OCI-M2 (cell line): Measurements from ENCODE around the gene CCND1.

ENCODE experiments used
- DNase-seq: peaks from one replicate; lab custom pipeline; 2025; ENCODE audit not compliant: unreplicated experiment; lab: John Stamatoyannopoulos, UW

CCND1 gene

DNA sequence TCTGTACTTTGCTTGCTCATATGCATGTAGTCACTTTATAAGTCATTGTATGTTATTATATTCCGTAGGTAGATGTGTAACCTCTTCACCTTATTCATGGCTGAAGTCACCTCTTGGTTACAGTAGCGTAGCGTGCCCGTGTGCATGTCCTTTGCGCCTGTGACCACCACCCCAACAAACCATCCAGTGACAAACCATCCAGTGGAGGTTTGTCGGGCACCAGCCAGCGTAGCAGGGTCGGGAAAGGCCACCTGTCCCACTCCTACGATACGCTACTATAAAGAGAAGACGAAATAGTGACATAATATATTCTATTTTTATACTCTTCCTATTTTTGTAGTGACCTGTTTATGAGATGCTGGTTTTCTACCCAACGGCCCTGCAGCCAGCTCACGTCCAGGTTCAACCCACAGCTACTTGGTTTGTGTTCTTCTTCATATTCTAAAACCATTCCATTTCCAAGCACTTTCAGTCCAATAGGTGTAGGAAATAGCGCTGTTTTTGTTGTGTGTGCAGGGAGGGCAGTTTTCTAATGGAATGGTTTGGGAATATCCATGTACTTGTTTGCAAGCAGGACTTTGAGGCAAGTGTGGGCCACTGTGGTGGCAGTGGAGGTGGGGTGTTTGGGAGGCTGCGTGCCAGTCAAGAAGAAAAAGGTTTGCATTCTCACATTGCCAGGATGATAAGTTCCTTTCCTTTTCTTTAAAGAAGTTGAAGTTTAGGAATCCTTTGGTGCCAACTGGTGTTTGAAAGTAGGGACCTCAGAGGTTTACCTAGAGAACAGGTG, 11.1 kb downstream of the CCND1 start:
- no peak for DNase-seq

DNA sequence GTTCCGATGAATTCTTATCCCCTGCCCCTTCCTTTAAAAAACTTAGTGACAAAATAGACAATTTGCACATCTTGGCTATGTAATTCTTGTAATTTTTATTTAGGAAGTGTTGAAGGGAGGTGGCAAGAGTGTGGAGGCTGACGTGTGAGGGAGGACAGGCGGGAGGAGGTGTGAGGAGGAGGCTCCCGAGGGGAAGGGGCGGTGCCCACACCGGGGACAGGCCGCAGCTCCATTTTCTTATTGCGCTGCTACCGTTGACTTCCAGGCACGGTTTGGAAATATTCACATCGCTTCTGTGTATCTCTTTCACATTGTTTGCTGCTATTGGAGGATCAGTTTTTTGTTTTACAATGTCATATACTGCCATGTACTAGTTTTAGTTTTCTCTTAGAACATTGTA, 12.0 kb downstream of the CCND1 start:
- no peak for DNase-seq

DNA sequence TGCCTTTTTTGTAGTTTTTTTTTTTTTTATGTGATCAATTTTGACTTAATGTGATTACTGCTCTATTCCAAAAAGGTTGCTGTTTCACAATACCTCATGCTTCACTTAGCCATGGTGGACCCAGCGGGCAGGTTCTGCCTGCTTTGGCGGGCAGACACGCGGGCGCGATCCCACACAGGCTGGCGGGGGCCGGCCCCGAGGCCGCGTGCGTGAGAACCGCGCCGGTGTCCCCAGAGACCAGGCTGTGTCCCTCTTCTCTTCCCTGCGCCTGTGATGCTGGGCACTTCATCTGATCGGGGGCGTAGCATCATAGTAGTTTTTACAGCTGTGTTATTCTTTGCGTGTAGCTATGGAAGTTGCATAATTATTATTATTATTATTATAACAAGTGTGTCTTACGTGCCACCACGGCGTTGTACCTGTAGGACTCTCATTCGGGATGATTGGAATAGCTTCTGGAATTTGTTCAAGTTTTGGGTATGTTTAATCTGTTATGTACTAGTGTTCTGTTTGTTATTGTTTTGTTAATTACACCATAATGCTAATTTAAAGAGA, 12.5 kb downstream of the CCND1 start:
- no peak for DNase-seq

DNA sequence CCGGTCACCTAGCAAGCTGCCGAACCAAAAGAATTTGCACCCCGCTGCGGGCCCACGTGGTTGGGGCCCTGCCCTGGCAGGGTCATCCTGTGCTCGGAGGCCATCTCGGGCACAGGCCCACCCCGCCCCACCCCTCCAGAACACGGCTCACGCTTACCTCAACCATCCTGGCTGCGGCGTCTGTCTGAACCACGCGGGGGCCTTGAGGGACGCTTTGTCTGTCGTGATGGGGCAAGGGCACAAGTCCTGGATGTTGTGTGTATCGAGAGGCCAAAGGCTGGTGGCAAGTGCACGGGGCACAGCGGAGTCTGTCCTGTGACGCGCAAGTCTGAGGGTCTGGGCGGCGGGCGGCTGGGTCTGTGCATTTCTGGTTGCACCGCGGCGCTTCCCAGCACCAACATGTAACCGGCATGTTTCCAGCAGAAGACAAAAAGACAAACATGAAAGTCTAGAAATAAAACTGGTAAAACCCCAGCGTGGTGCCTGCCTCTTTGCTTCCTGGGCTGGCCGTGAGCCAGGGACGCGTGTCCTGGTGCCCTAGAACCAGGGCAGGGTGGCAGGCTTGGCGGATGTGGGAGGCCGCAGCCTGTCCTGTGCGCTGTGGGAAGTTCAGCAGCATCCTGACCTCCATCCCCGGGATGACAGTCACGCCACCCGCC, 13.2 kb downstream of the CCND1 start:
- no peak for DNase-seq

DNA sequence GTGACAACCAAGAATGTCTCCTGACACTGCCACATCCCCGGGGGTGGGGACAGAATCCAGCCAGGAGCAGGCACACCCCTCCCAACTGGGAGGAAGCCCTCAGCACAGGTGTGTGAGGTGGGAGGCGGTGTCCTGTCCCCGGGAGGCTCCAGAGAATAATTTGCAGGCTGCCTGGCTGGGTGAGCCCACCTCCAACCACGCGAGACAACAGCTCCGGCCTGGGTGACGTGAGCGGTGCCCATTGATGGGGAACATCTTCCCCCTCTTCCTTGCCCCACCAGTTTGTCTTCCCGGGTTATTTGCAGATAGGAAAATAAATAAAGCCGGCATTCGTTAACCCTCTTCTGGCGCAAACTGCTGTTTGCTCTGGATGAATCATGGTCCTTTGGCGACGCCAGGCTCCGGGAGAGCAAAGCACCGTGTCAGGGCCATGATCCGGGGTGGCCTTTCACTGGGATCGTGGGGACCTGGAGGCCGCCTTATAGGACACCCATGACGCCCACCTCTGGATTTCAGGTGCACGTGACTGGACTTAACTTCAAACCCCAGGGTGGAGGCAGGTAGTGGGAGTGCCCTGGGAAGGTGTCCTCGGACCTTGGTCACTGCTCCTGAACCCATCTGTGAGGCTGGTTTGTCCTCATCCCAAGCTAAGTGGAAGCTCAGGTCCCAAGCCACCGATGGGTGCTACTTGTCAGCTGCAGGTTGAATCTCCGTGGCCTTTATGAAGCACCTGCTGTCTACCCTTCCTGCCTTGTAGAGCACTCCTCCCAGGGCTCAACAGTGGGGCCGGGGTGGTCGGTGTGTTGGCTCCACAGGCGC, 13.9 kb downstream of the CCND1 start:
- no peak for DNase-seq

DNA sequence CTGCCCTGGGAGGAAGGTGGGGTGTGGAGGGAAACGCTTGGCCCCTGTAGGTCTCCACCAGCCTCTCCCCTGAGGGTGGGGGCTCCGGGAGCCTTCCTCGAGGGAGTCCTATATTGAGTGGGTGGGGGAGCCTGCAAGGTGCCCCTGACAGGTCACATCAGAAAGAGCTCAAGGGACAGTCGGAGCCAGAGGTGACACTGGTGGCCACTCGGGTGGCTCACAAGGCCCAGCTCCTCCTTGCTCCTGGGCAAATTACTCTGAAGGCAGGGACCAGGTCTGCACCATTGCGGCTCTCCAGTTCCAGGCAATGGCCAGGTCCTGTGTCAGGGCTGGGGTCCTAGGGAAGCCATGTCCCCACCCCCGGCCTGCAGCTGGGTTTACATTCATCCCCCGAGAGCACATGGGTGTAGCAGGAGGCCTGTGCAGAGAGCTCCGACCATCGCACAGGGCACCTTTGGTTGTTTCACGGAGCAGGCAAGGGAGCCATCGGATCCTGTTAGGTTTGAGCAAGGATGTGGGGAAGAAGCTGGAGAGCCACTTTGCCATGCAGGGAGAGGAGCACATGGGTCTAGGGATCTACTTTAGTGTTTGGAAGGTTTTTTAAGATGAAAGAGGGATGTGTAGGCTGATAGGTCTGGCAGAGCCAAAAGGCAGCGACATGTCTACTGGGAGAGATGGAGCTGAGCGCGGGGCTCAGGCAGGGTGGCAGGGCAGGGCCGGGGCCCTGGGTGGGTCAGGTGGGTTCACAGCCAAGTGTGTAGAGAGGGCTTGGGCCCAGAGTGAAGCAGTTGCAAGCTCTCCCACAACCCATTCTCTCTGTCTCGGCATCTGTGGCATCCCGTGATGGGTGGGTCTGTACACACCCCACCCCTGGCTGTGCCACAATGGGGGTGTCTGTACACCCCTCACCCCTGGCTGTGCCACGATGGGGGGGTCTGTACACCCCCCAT, 14.8 kb downstream of the CCND1 start:
- DNase-seq: no peak

DNA sequence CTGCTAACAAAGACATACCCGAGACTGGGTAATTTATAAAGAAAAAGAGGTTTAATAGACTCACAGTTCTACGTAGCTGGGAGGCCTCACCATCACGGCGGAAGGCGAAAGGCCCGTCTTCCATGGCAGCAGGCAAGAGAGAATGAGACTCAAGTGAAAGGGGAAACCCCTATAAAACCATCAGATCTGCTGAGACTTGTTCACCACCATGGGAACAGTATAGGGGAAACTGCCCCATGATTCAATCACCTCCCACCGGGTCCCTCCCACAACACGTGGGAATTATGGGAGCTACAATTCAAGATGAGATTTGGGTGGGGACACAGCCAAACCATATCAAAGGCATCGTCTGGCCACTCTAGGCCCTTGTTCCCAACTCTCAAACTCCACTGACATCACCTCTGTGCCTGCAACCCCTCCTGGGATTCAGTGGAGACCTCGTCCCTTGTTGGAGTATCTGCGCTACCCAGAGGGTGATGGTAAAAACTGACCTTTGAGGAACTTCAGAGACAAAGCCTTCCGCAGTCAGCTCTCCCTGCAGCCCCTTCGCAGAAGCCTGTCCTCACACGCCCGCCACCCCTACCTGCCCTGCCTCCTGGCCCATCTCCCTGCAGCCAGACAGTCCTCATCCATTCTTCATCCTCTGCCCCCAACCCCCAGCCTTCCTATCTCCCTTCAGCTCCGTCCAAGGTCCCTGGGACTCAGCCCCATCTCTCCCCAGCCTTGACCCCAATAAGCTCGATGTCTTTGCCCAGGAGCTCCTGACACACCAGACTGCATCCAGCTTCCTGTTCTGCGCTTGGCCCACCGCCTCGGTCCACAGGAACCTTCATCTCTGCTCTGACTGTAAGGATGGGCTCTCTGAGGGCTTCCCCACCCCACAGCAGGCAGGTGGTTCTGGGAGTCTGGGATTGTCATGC, 15.8 kb downstream of the CCND1 start:
- DNase-seq: no peak

DNA sequence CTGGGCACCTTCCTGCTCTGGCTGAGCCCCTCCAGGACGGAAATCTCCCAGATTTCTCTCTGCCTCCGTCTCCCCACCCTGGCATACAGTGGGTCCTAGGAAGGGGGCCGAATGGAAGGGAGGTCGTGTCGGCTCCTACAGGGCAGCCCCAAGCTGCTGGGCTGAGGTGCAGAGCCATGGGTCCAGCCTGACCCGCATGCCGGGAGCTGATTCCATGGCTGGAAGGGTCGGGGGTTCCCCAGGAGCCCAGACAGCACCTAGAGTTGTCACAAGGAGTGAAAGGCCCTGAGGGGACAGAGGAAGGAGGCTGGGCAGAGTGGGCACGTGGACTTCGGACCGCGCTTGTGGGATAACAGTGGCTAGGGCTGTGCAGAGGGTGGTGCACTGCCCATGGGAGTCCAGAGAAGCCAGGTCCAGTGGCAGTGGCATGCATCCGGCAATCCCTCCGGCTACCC, 16.5 kb downstream of the CCND1 start:
- no peak for DNase-seq

DNA sequence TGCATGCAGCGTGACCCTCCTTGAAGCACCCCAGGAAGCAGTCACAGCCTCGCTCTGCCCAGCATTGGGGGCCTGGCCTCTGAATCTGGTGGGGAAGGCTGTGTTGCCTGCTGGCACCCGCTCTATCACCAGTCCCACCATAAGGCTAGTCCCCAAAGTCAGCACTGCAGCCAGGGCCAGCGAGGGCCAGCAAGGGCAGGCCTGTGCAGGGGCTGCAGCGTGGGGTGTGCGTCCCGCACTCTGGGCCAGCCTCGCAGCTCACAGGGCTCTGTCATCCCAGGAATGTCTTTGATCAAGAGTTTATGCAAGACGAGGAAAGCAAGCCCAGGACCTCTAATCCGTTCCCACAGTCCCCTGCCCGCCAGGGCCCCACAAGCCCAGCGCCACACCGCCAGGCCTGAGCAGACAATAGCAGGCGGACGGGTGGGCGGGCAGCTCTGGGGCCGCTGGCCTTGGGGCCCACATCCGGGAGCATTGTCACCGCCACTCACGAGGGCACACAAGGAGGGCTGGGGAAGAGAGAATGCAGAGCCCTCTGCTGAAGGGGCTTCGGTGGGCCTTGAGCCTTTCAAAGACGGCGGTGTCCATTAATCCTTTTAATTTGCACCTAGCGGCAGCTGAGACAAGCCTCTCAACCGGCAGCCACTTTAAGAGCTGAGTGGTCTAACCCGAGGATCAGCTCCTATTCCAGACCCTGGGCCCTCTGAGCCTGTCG, 17.1 kb downstream of the CCND1 start:
- no peak for DNase-seq

DNA sequence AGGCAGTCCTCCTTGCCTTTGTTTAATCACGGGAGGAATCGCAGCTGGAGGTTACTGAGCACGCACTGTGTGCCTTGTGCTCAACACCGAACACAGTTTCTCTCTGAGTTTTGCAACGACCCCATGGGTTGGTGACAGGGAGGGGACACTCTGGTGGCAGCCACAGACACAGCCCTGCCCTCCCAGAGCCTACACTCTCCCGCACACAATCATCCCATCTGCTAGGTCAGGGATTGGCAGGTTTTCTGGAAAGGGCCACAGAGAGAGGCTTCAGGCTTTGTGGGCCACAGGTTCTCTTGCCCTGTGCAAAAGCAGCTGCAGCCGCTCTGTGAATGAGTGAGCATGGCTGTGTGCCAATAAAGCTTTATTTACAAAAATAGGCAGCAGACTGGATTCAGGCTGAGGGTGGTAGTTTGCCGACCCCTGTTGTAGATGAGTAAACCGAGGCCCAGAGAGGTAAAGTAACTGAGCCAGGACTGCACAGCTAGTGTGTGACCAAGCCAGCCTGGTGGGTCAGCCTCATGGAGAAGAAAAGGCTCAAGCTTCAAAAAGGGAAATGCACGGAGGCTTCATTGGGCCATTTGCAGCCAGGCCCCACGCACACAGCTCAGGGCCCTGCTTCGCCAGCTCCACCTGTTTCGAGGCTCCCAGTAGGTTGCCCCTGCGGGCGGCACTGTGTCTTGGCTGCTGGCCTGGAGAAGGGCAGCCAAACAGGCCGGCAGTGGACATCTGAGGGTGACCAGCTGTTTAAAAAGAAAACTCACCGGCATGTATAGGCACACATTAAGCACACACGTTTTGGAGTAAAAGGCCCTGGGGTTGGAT, 17.9 kb downstream of the CCND1 start:
- no peak for DNase-seq

DNA sequence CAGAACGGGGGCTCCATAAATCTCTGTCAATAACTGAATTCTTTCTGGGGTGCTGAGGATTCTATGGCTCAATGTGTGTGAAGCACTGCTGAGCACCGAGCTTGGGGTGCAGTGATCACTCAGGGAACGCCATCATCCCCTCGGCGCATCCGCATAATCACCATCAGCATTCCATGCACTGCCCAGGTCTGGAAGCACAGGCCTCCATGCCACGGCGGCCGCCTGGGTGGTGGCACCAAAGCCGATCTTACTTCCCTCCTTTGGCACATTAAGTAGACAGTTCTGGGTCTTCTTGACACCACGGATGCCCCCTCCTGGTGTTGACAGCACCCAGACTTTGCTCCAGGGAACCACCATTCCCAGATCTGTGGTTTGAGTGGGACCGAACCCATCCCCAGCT, 18.6 kb downstream of the CCND1 start:
- DNase-seq: no peak

DNA sequence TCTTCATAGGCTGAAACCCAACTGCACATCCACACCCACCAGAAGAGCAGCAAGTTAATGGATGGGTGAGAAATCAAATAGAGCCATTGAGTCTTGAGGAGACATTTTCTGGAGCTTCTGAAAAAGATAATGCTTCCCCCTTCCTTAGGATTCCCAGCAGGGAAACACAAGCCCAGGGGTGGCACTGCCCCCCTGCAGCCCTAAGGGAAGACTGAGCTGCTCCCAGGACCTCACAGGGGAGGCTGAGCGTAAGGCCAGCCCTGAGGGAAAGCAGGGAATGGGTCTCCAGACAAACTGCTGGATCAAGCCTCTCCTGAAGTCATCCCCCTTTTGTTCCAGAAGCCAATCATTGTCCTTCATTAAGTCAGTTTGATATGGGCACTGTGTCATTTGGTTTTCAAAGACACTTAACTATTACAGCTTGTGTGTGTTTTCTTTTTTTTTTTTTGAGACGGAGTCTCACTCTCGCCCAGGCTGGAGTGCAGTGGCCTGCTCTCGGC, 19.1 kb downstream of the CCND1 start:
- DNase-seq: no peak

DNA sequence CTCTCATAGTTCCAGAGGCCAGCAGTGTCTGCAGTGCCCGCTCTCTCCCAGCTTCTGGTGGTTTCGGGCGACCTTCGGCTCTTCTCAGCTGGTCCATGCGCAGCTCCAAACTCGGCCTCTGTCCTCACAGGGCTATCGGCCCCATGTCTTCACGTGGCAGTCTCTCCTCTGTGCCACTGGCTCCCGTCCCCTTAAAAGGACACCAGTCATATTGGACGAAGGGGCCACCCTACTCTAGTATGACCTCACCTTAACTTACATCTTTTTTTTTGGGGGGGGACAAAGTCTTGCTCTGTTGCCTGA, 20.4 kb downstream of the CCND1 start:
- no peak for DNase-seq

DNA sequence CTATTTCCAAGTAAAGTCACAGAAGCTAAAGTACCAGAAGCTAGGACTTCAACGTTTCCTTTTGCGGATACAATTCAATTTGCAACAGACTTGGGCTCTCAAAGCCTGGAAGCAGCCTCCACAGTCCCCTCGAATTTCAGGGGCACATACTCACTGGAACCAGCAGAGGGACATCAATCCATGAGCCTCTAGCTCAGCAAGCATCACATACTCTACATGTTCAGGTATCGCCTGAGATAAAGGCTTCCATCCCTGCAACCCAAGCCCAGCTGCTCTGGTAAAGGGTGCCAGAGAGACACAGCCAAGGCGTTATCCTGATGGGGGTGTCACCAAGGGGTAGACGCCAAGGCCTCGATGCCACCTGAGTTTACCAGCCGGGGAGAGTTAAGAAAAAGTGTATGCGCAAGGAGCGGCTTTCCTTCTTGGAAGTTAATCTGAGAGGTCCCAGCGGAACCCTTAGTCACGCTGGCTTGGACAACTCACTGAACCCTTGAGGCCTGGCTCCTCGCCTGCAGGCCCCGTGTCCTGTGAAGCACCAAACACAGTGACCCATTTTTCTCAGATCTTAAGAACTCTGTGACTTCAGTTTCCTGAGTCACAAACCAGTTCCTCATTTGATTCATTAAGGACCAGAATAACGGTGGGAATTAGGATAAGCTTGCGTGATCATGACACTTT, 21.2 kb downstream of the CCND1 start:
- DNase-seq: no peak

DNA sequence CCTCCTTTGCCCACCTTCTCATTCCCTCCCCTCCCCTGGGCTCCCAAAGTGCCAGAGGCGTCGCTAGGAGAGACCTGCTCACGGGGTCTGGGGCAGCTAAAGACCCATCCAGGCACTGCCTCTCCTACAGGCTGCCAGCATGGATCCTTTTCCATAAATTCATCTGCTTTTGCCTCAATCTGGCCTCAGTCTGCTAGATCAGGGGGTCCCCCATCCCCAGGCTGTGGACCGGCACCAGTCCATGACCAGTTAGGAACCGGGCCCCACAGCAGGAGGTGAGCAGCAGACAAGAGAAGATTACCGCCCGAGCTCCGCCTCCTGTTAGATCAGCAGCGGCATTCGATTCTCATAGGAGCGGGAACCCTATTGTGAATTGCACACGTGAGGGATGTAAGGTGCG, 21.9 kb downstream of the CCND1 start:
- DNase-seq: no peak

DNA sequence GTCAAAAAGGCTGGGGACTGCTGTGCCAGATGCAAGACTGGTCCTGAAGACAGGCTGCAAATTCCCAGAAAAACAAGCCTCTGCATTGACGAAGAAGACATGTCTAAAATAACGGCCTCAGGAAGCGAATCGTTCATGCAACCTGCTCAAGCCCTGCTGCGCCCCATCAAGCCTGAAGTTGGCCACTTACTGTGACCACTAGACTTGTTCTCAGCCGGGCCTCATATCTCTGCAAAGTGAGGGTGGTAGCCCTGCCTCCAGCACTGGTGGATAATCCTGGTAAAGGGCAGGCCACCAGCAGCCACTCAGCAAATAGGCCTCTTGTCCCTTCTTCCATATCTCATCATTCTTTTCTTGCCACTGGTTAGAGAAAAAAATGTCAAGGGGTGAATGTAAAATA, 22.4 kb downstream of the CCND1 start:
- DNase-seq: no peak

DNA sequence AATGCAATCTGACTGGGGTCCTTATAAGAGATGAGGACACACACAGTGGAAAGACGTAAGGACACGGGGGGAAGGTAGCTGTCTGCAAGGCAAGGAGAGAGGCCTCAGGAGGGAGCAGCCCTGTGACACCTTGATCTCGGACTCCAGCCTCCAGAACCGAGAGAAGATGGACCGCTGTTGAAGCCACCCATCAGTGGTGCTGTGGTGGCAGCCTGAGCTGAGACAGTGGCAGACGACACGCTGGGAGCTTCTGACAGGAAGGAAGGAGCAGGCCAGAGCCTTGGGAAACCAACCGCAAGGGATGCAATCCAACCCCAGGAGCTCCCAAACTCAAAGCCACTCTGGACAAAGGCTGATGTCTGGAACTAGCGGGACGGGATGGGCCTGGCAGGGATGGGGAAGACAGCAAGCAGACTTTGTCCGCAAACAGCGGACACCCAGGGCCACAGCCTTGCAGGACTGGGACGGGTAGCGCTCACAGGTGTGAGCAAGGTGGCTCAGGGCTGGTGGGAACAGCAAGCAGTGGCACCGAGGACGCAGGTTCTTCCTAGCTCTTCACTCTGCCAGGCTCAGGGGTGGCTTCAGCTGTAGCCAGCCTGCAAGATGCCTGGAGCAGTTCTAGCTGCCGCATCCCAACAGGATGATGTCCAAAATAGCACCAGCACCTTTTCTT, 23.3 kb downstream of the CCND1 start:
- DNase-seq: no peak
